22Rv1 (cell line): Measurements from ENCODE around the gene BCAS4.

Experiments
- H3K27ac ChIP-seq: fragments of 450-650 bp; 2 replicates; pipeline ENCODE4 v1.5.1; 2017
- ZFX ChIP-seq: fragments of 450-650 bp; IDR thresholded peaks from 2 replicates; pipeline ENCODE4 v1.6.1; 2017; ENCODE audit warnings: antibody characterized with exemption, borderline replicate concordance
- TF ChIP-seq, protein P1 (sequence below): fragments of 450-650 bp; IDR thresholded peaks from 2 replicates; pipeline ENCODE4 v1.5.1; 2017; ENCODE audit warnings: mild to moderate bottlenecking

Gene BCAS4

DNA sequence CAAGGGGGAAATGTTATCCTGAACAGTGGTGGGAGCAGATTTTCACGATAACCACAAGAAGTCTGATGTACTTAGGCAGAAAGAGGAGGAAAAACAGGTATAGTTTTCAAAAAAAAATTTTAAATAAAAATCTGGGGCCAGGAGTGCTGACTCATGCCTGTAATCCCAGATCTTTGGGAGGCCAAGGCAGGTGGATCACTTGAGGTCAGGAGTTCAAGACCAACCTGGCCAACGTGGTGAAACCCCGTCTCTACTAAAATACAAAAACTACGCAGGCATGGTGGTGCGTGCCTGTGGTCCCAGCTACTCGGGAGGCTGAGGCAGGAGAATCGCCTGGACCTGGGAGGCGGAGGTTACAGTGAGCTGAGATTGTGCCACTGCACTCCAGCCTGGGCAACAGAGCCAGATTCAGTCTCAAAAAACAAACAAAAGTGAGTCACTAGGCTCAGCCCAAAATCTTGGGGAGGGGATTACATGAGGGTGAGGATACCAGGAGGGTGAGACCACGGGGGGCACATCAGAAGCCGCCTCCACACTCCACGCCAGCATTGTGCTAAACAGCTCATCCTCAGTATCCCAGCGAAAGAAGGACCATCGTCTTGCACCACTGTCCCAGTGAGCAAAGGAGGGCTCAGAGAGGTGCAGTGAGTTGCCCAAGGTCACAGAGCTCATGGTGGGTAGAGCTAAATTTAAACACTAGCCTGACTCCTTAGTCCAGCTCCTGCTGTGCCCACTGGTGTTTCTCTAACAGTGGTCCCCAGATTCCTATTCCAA, 33.7 kb downstream of the BCAS4 start:
- no peak overlapping the region for H3K27ac ChIP-seq
- TF ChIP-seq, protein P1, sequence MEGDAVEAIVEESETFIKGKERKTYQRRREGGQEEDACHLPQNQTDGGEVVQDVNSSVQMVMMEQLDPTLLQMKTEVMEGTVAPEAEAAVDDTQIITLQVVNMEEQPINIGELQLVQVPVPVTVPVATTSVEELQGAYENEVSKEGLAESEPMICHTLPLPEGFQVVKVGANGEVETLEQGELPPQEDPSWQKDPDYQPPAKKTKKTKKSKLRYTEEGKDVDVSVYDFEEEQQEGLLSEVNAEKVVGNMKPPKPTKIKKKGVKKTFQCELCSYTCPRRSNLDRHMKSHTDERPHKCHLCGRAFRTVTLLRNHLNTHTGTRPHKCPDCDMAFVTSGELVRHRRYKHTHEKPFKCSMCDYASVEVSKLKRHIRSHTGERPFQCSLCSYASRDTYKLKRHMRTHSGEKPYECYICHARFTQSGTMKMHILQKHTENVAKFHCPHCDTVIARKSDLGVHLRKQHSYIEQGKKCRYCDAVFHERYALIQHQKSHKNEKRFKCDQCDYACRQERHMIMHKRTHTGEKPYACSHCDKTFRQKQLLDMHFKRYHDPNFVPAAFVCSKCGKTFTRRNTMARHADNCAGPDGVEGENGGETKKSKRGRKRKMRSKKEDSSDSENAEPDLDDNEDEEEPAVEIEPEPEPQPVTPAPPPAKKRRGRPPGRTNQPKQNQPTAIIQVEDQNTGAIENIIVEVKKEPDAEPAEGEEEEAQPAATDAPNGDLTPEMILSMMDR, result no peak
- no peak for TF ChIP-seq ZFX

GRCh38 chr20:50831622-50832021, 36.8 kb downstream of the BCAS4 start:
- TF ChIP-seq, protein P1, result no peak
- no peak for TF ChIP-seq ZFX
- H3K27ac ChIP-seq, result no peak overlapping the region

DNA sequence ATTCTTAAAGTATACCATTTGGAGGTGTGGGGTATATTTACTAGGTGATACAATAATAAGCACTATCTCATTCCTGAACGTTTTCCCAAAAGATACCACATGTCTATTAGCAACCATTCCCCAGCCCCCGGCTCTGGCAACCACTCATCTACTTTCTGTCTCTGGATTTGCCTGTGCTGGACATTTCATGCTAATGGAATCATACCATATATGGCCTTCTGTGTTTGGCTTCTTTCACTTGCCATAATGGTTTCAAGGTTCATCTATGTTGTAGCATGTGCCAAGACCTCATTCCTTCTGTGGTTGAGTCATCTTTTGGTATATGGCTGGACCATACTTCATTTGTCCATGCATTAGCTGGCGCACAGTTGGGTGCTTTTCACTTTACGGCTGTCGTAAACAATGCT, 39.7 kb downstream of the BCAS4 start:
- no peak overlapping the region for H3K27ac ChIP-seq
- TF ChIP-seq, protein P1, result no peak
- TF ChIP-seq ZFX, result no peak

DNA sequence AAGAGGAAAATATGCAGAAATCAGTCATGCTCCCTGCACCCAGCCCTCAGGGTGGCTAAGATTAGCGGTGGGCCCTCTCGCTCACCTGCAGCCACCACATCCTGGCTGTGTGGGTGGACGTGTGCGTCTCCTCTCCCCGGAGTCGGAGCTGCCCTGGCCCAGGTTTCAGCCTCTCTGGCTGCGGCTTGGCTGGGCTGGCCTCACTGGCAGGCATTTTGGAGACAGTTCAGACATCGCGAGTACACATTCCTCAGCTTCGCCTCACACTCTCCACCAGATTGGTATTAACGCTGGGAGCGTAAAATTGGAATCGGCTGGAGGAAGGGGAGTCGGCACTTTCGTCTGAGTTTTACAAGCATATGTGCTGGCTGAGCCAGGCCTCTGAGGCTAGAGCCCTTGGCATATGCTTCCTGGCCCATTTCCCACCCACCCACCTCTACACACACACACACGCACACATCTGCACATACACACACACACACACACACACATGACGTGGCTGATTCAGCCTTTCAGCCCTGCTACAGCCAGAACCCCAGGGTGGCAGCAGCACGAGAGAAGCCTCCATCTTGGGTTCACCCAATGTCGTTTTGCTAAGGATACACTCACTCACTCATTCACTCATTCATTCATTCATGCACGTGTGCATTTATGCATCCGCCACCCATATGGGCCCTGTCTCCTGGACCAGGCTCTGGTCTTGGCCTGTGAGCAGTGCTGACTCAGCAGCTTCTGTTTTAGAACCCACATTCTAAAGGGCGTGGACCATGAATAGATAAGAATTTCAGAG, 42.9 kb downstream of the BCAS4 start:
- TF ChIP-seq, protein P1, result no peak
- TF ChIP-seq ZFX, result no peak
- H3K27ac ChIP-seq, result no peak overlapping the region

GRCh38 chr20:50838322-50838625, 43.4 kb downstream of the BCAS4 start:
- no peak overlapping the region for H3K27ac ChIP-seq
- TF ChIP-seq, protein P1, result no peak
- TF ChIP-seq ZFX, result no peak

GRCh38 chr20:50838707-50839385, 44.0 kb downstream of the BCAS4 start:
- no peak overlapping the region for H3K27ac ChIP-seq

More at GRCh38 chr20:50838707-50839385, 44.0 kb downstream of the BCAS4 start:
- TF ChIP-seq, protein P1, result no peak
- TF ChIP-seq ZFX, result no peak
